WTC11 (cell line): ENCODE results near the gene ISL2. TPM values are rescaled to one million over a fixed set of nuclear protein-coding genes. Genes with fewer than 3 reads are reported as not detected.

Source experiments
- ATAC-seq: fragments of 200-7000 bp; cut with Tn5 transposase; 2 replicates; pipeline ENCODE4 v1.10.0; 2021; ENCODE audit warnings: mild to moderate bottlenecking, moderate library complexity
- CTCF ChIA-PET: fragments of 300-600 bp; sonication (Branson Sonifier 250); formaldehyde crosslinking; loops from one replicate; lab custom pipeline; 2021; ENCODE audit warnings: antibody characterized with exemption; lab: Charles Lee
- POLR2A ChIA-PET: fragments of 350-600 bp; sonication (Branson Sonifier 250); formaldehyde crosslinking; loops from one replicate; lab custom pipeline; 2021; ENCODE audit warnings: antibody characterized with exemption; lab: Charles Lee
- DNase-seq: peaks from one replicate; pipeline ENCODE4 v3.0.0; 2021; ENCODE audit warnings: low spot score
- H3K27ac Mint-ChIP-seq: 2 replicates; pipeline ENCODE4 v1.8.0; 2021; ENCODE audit warnings: mixed read lengths
- H3K27me3 Mint-ChIP-seq: 2 replicates; pipeline ENCODE4 v1.8.0; 2021; ENCODE audit warnings: low read depth, mild to moderate bottlenecking, moderate library complexity, mixed read lengths
- H3K36me3 Mint-ChIP-seq: 2 replicates; pipeline ENCODE4 v1.8.0; 2021; ENCODE audit warnings: mixed read lengths
- H3K4me1 Mint-ChIP-seq: 2 replicates; pipeline ENCODE4 v1.8.0; 2022; ENCODE audit warnings: mixed read lengths
- H3K4me3 Mint-ChIP-seq: 2 replicates; pipeline ENCODE4 v1.8.0; 2021; ENCODE audit warnings: mild to moderate bottlenecking, moderate library complexity, mixed read lengths
- H3K9me3 Mint-ChIP-seq: 2 replicates; pipeline ENCODE4 v1.8.0; 2021; ENCODE audit warnings: mixed read lengths
- CTCF ChIP-seq: fragments of 200-600 bp; IDR thresholded peaks from 2 replicates; pipeline ENCODE4 v1.8.0; 2022; ENCODE audit warnings: antibody characterized with exemption
- GTF2I ChIP-seq: fragments of 250-450 bp; sonication (Bioruptor Pico); conservative IDR thresholded peaks from 2 replicates; pipeline ENCODE4 v1.4.0; 2021; ENCODE audit warnings: mild to moderate bottlenecking
- MYBL2 ChIP-seq: sonication (generic); formaldehyde crosslinking; IDR thresholded peaks from 2 replicates; pipeline ENCODE4 v1.8.1; 2023; ENCODE audit warnings: mild to moderate bottlenecking, moderate library complexity, missing genetic modification reagents
- NFE2L1 ChIP-seq: sonication (generic); formaldehyde crosslinking; IDR thresholded peaks from 2 replicates; pipeline ENCODE4 v1.8.1; 2023; ENCODE audit warnings: missing genetic modification reagents
- NR1H2 ChIP-seq: sonication (generic); formaldehyde crosslinking; IDR thresholded peaks from 2 replicates; pipeline ENCODE4 v1.9.0; 2021; ENCODE audit warnings: mild to moderate bottlenecking, moderate library complexity, missing genetic modification reagents
- SP1 ChIP-seq: sonication (generic); formaldehyde crosslinking; conservative IDR thresholded peaks from 2 replicates; pipeline ENCODE4 v1.8.1; 2022; ENCODE audit warnings: missing genetic modification reagents
- TCF7 ChIP-seq: sonication (generic); formaldehyde crosslinking; IDR thresholded peaks from 2 replicates; pipeline ENCODE4 v1.8.0; 2022; ENCODE audit warnings: mild to moderate bottlenecking, low read depth, missing genetic modification reagents, moderate library complexity
- TEAD4 ChIP-seq: sonication (generic); formaldehyde crosslinking; IDR thresholded peaks from 2 replicates; pipeline ENCODE4 v1.8.0; 2022; ENCODE audit warnings: mild to moderate bottlenecking, missing genetic modification reagents
- USF1 ChIP-seq: sonication (generic); formaldehyde crosslinking; IDR thresholded peaks from 2 replicates; pipeline ENCODE4 v1.8.0; 2022; ENCODE audit warnings: mild to moderate bottlenecking, missing genetic modification reagents
- ZNF232 ChIP-seq: sonication (generic); formaldehyde crosslinking; IDR thresholded peaks from 2 replicates; pipeline ENCODE4 v1.8.0; 2022; ENCODE audit warnings: mild to moderate bottlenecking, missing genetic modification reagents
- ZNF512 ChIP-seq: sonication (generic); formaldehyde crosslinking; IDR thresholded peaks from 2 replicates; pipeline ENCODE4 v1.8.1; 2022; ENCODE audit warnings: missing genetic modification reagents, borderline replicate concordance
- total RNA-seq: library from RNA; stranded (reverse); gene quantifications from 3 replicates; pipeline ENCODE4 v1.2.3, GENCODE V29; 2021
- TF ChIP-seq, protein P1 (sequence below): sonication (generic); formaldehyde crosslinking; IDR thresholded peaks from 2 replicates; pipeline ENCODE4 v1.8.1; 2022; ENCODE audit warnings: low read depth, missing genetic modification reagents, borderline replicate concordance
- TF ChIP-seq, protein P2 (sequence below): fragments of 250-450 bp; sonication (Bioruptor Pico); IDR thresholded peaks from 2 replicates; pipeline ENCODE4 v1.9.0; 2021; ENCODE audit warnings: mild to moderate bottlenecking

The ISL2 gene
- total RNA-seq, 1 experiment from 2014 or later, result 0.24 TPM

GRCh38 chr15:76337696-76338485 is 1.3 kb downstream of the ISL2 start (continued):
- no peak for TF ChIP-seq CTCF
- TF ChIP-seq TCF7 (CRISPR knock-in tag), result peak; percentile 90; the same call in 1 of the 2 replicates
- TF ChIP-seq SP1 (CRISPR knock-in tag), result no peak

- ATAC-seq (no peak), DNase-seq (no peak)
- POLR2A ChIA-PET, result interaction anchor here (0.6 kb wide), 1 partner anchor 8 kb away, joined by 3 read pairs; no protein-coding TSS in a partner anchor
- Mint-ChIP-seq H3K27me3 (peaks cover 97% of the 10 kb centered on the region), H3K4me1 (peaks cover 55% of the 10 kb centered on the region), H3K9me3 (no peaks in the 10 kb centered on the region), H3K36me3 (no peaks in the 10 kb centered on the region), H3K27ac (no peak overlapping the region), H3K4me3 (peak overlapping the region; percentile 82)
- CTCF ChIA-PET, result no interaction called here
- TF ChIP-seq, protein P1, sequence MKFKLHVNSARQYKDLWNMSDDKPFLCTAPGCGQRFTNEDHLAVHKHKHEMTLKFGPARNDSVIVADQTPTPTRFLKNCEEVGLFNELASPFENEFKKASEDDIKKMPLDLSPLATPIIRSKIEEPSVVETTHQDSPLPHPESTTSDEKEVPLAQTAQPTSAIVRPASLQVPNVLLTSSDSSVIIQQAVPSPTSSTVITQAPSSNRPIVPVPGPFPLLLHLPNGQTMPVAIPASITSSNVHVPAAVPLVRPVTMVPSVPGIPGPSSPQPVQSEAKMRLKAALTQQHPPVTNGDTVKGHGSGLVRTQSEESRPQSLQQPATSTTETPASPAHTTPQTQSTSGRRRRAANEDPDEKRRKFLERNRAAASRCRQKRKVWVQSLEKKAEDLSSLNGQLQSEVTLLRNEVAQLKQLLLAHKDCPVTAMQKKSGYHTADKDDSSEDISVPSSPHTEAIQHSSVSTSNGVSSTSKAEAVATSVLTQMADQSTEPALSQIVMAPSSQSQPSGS (CRISPR knock-in tag), result no peak
- no peak for TF ChIP-seq TEAD4
- TF ChIP-seq GTF2I (CRISPR knock-in tag), result no peak
- TF ChIP-seq, protein P2, sequence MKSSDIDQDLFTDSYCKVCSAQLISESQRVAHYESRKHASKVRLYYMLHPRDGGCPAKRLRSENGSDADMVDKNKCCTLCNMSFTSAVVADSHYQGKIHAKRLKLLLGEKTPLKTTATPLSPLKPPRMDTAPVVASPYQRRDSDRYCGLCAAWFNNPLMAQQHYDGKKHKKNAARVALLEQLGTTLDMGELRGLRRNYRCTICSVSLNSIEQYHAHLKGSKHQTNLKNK (CRISPR knock-in tag), result no peak
These were observed 2.1 kb downstream of the ISL2 start for GRCh38 chr15:76338486-76339304.

- ChIA-PET CTCF (interaction anchor here (1.2 kb wide), 2 partner anchors 9 to 149 kb away, joined by 3 to 4 read pairs; no protein-coding TSS in a partner anchor), POLR2A (no interaction called here)
- DNase-seq (peak; percentile 43), ATAC-seq (no peak)
- Mint-ChIP-seq H3K27me3 (peaks cover 97% of the 10 kb centered on the region), H3K36me3 (no peaks in the 10 kb centered on the region), H3K4me1 (peaks cover 51% of the 10 kb centered on the region), H3K4me3 (peak overlapping the region; percentile 82), H3K9me3 (no peaks in the 10 kb centered on the region), H3K27ac (no peak overlapping the region)
- TF ChIP-seq NFE2L1 (CRISPR knock-in tag) (no peak), ZNF232 (no peak), MYBL2 (no peak), NR1H2 (CRISPR knock-in tag) (no peak), USF1 (CRISPR knock-in tag) (no peak), ZNF512 (CRISPR knock-in tag) (0 out of 2 replicates have a peak, but pooled peaks have one; percentile 14), GTF2I (CRISPR knock-in tag) (no peak)
These were observed 3.0 kb downstream of the ISL2 start for GRCh38 chr15:76339305-76340197.
